Hematopoietic multipotent progenitor cell treated with erythropoietin and hydrocortisone succinate and interleukin-3 and kit ligand, for 4 days (in vitro differentiated cells): ENCODE measurements around the gene MRPL52.
"Not testable (repeated sequence)": the region's sequence is repeated elsewhere in the genome, so short reads cannot be mapped to it uniquely, and the experiment has no call there.

Experiments used
- DNase-seq: peaks from one replicate; pipeline ENCODE4 v3.0.0-alpha.2; 2015

MRPL52 gene

GRCh38 chr14:22812744-22813143 lies 16.9 kb upstream of the MRPL52 start:
- DNase-seq: no peak

GRCh38 chr14:22813145-22813544 lies 16.5 kb upstream of the MRPL52 start:
- no peak for DNase-seq

- no peak for DNase-seq
These were observed 15.3 kb upstream of the MRPL52 start for GRCh38 chr14:22814373-22814772.

GRCh38 chr14:22814941-22815713 lies 14.6 kb upstream of the MRPL52 start, which contains the start of gene SLC7A7:
TSS of gene SLC7A7 (minus strand) at chr14:22815435. CDS start at chr14:22813398, 2,037 bp downstream.
- DNase-seq: no peak

GRCh38 chr14:22819151-22819988 lies 10.3 kb upstream of the MRPL52 start:
- DNase-seq: no peak

- no peak for DNase-seq
These were observed 9.0 kb upstream of the MRPL52 start for GRCh38 chr14:22820731-22821130.

- DNase-seq: no peak
These were observed 8.3 kb upstream of the MRPL52 start for GRCh38 chr14:22821193-22822015.

GRCh38 chr14:22822016-22822570 lies 7.6 kb upstream of the MRPL52 start:
- no peak for DNase-seq

GRCh38 chr14:22822571-22823098 lies 7.1 kb upstream of the MRPL52 start:
- peak; percentile 88 for DNase-seq

- peak; percentile 69 for DNase-seq
These were observed 4.9 kb upstream of the MRPL52 start for GRCh38 chr14:22824711-22825359.

GRCh38 chr14:22829076-22829660 lies 519 bp upstream of the MRPL52 start:
- DNase-seq: not testable (repeated sequence)

- DNase-seq: peak; percentile 62
These were observed 840 bp downstream of the MRPL52 start for GRCh38 chr14:22830443-22831010.

GRCh38 chr14:22835505-22835904 lies 5.8 kb downstream of the MRPL52 start:
- no peak for DNase-seq

GRCh38 chr14:22836301-22837113 lies 6.8 kb downstream of the MRPL52 start, which contains the start of gene MMP14:
TSS of gene MMP14 (plus strand) at chr14:22836585. CDS start at chr14:22836818, 233 bp downstream.
- DNase-seq: peak; percentile 61

- peak; percentile 72 for DNase-seq
These were observed 7.5 kb downstream of the MRPL52 start for GRCh38 chr14:22837114-22837749.

- no peak for DNase-seq
These were observed 8.3 kb downstream of the MRPL52 start for GRCh38 chr14:22837750-22838538.

GRCh38 chr14:22838631-22839041 lies 8.9 kb downstream of the MRPL52 start:
- DNase-seq: peak; percentile 74

GRCh38 chr14:22839159-22839779 lies 9.6 kb downstream of the MRPL52 start:
- DNase-seq: no peak
